ENCODE measurements around the gene MAP3K20.

DNA sequence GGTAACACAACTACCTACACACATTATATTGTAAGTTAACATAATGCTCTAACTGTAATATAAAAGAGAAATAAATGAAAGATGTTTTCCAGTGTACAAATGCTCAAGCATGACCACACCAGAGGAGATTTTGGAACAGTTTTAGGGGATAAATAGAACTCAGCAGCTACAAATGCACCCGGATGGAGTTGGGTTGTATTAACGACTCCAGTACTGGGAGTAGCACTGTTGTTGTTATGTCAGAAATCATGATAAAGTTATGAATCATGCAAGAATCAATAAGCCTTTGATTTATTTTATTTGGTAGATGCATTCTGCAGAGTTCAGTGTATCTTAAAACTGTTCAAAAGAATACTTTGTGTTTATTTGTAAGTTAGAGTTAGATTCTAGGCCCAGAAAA is 126.9 kb downstream of the MAP3K20 start:
- TF ChIP-seq, protein P1, sequence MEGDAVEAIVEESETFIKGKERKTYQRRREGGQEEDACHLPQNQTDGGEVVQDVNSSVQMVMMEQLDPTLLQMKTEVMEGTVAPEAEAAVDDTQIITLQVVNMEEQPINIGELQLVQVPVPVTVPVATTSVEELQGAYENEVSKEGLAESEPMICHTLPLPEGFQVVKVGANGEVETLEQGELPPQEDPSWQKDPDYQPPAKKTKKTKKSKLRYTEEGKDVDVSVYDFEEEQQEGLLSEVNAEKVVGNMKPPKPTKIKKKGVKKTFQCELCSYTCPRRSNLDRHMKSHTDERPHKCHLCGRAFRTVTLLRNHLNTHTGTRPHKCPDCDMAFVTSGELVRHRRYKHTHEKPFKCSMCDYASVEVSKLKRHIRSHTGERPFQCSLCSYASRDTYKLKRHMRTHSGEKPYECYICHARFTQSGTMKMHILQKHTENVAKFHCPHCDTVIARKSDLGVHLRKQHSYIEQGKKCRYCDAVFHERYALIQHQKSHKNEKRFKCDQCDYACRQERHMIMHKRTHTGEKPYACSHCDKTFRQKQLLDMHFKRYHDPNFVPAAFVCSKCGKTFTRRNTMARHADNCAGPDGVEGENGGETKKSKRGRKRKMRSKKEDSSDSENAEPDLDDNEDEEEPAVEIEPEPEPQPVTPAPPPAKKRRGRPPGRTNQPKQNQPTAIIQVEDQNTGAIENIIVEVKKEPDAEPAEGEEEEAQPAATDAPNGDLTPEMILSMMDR (IDR thresholded peaks at IDR 0.05; ENCODE audit: extremely low read depth in 1 of 2, insufficient read depth in 1 of 2, low read depth in 1 of 2, low read length in 2 of 2) = no peak
- TF ChIP-seq POLR2A (IDR thresholded peaks at IDR 0.05; ENCODE audit: low read depth, low read length) = no peak
- no peak for TF ChIP-seq MYC (IDR thresholded peaks at IDR 0.05; ENCODE audit: low read depth, low read length)
- no peak for TF ChIP-seq EZH2 (IDR thresholded peaks at IDR 0.05; ENCODE audit: borderline replicate concordance, low read depth, low read length, severe bottlenecking)
- TF ChIP-seq, protein P2, sequence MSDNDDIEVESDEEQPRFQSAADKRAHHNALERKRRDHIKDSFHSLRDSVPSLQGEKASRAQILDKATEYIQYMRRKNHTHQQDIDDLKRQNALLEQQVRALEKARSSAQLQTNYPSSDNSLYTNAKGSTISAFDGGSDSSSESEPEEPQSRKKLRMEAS (IDR thresholded peaks at IDR 0.05; ENCODE audit: insufficient read depth, insufficient read length) = no peak
- no peak for TF ChIP-seq POLR2AphosphoS5 (IDR thresholded peaks at IDR 0.05; ENCODE audit: insufficient read depth, low read depth, low read length)
- TF ChIP-seq JUN (IDR thresholded peaks at IDR 0.05; ENCODE audit: borderline replicate concordance, insufficient read depth, insufficient read length, low read depth) = no peak
